Neural crest cell (in vitro differentiated cells): ENCODE results near the gene CACNA2D4. TPM values are rescaled to one million over a fixed set of nuclear protein-coding genes. Genes with fewer than 3 reads are reported as not detected.

Experiments used
- DNase-seq: peaks from one replicate; pipeline ENCODE4 v3.0.0; 2021; ENCODE audit warnings: low read depth, mixed read lengths, low spot score
- H3K27ac Mint-ChIP-seq: one replicate; pipeline ENCODE4 v1.8.0; 2021; ENCODE audit warnings: mild to moderate bottlenecking, mixed read lengths; ENCODE audit not compliant: unreplicated experiment
- H3K27me3 Mint-ChIP-seq: 2 replicates; pipeline ENCODE4 v1.8.0; 2021; ENCODE audit warnings: low read depth, mild to moderate bottlenecking, mixed read lengths
- H3K36me3 Mint-ChIP-seq: 2 replicates; pipeline ENCODE4 v1.8.0; 2021; ENCODE audit warnings: low read depth, mild to moderate bottlenecking, mixed read lengths
- H3K4me1 Mint-ChIP-seq: 2 replicates; pipeline ENCODE4 v1.8.0; 2021; ENCODE audit warnings: mixed read lengths
- H3K4me3 Mint-ChIP-seq: one replicate; pipeline ENCODE4 v1.8.0; 2021; ENCODE audit warnings: mild to moderate bottlenecking, mixed read lengths
- H3K9me3 Mint-ChIP-seq: 2 replicates; pipeline ENCODE4 v1.8.0; 2021; ENCODE audit warnings: mixed read lengths
- total RNA-seq: library from RNA; stranded (reverse); gene quantifications from 2 replicates; pipeline ENCODE4 v1.2.1, GENCODE V29; 2021
- TF ChIP-seq, protein P1 (sequence below): fragments of 200-600 bp; sonication (generic); conservative IDR thresholded peaks from 2 replicates; pipeline ENCODE4 v1.5.0; 2021; ENCODE audit warnings: antibody characterized with exemption, mild to moderate bottlenecking

Gene CACNA2D4
- total RNA-seq, 1 donor from 2014 or later: 0.72 TPM

DNA sequence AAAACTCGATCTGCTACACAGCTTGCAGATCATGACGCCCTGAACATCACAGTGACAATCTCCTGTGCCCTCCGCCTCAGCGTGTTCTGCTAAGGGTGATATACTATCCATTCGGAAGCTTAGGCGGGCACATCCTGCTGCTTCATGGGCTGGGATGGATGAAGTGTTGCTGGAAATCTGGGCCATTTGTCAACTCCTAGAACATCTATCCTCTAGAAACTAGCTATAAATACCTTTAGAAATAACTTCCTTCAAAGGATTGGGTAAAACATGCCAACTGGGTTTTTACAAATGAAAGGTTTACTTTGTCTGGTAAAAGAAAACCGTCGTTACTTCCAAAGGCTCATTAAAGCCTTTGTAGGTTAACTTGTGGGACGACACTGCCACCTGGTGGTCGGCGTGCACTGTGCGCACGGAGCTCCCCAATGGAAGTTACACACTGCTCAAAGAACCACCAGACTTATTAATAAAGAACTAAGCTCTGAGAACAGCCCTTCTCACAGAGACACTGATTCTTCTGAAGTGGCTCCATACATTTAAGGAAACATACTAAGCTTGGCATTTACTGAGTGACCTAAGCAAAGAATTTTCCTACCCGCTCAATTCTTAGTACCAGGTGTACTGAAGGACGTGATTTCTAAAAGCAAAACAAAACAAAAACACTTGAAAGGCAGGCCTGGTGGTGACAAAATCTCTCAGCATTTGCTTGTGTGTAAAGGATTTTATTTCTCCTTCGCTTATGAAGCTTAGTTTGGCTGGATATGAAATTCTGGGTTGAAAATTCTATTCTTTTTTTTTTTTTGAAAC, 21.6 kb upstream of the CACNA2D4 start:
- DNase-seq: peak; percentile 92
- TF ChIP-seq, protein P1, sequence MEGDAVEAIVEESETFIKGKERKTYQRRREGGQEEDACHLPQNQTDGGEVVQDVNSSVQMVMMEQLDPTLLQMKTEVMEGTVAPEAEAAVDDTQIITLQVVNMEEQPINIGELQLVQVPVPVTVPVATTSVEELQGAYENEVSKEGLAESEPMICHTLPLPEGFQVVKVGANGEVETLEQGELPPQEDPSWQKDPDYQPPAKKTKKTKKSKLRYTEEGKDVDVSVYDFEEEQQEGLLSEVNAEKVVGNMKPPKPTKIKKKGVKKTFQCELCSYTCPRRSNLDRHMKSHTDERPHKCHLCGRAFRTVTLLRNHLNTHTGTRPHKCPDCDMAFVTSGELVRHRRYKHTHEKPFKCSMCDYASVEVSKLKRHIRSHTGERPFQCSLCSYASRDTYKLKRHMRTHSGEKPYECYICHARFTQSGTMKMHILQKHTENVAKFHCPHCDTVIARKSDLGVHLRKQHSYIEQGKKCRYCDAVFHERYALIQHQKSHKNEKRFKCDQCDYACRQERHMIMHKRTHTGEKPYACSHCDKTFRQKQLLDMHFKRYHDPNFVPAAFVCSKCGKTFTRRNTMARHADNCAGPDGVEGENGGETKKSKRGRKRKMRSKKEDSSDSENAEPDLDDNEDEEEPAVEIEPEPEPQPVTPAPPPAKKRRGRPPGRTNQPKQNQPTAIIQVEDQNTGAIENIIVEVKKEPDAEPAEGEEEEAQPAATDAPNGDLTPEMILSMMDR: peak; percentile 100
- peaks cover 33% of the 10 kb centered on the region for H3K36me3 Mint-ChIP-seq
- no peak overlapping the region for H3K4me3 Mint-ChIP-seq
- H3K27me3 Mint-ChIP-seq: no peaks in the 10 kb centered on the region
- H3K27ac Mint-ChIP-seq: no peak overlapping the region
- H3K9me3 Mint-ChIP-seq: peaks cover 1% of the 10 kb centered on the region
- H3K4me1 Mint-ChIP-seq: peaks cover 5% of the 10 kb centered on the region

DNA sequence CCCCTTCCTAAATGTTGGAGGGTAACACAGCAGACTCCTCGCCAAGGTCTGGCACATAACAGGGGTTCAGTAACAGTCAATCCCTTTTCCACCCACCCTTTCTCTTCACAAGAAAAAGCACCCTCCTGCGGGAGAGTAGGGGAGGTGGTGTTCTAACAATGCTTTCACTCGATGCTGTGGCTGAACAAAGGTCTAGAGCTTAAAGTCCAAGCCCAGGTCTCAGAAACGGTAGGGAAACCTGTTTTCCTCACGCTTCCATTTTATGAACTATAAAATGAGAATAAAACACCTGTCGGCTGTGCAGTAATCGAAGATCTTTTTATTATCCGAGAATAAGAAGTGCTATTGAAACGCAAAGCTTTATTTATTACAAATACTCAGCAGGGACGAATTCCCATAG, 20.9 kb upstream of the CACNA2D4 start:
- DNase-seq: no peak

DNA sequence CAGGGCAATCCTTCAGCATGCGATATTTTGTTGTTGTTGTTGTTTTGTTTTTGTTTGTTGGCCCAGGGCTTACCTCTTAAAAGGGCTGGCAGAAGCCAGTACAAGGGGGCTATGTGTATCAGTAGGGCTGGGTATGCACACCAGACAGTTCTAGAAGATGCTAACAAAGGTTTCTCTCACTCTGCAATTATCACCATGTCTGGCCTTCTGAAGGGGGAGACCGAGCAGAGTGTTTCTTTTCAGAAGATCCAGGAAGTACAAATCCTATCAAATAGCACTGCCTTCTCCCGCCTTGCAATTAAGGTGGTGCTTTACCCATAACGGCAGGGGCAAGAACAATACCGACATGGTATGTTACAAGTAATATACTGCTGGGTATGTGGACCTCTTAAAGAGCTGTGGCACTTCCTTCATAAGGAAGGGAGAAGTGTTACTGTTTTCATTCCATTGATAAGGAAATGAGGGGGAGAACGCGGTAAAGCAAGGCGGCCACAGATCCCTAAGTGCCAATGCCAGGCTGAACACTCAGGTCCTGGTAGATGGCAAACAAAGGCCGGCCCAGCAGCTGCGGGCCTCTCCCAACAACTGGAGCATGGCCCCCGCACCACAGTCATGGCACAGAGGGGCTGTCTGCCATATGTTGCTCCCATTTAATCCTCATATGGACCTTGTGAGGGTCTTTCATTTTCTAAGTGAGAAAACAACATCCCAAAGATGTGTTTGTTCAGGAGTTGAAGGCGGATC, 19.2 kb upstream of the CACNA2D4 start:
- peak overlapping the region; percentile 83 for H3K27ac Mint-ChIP-seq
- peaks cover 15% of the 10 kb centered on the region for H3K4me1 Mint-ChIP-seq
- TF ChIP-seq, protein P1: no peak
- H3K27me3 Mint-ChIP-seq: no peaks in the 10 kb centered on the region
- no peak overlapping the region for H3K4me3 Mint-ChIP-seq
- H3K9me3 Mint-ChIP-seq: no peaks in the 10 kb centered on the region
- H3K36me3 Mint-ChIP-seq: peaks cover 11% of the 10 kb centered on the region
- no peak for DNase-seq

More for the DNA sequence above, 20.9 kb upstream of the CACNA2D4 start:
- H3K27me3 Mint-ChIP-seq: no peaks in the 10 kb centered on the region
- H3K27ac Mint-ChIP-seq: no peak overlapping the region
- peaks cover 5% of the 10 kb centered on the region for H3K4me1 Mint-ChIP-seq
- TF ChIP-seq, protein P1: no peak
- peaks cover 28% of the 10 kb centered on the region for H3K36me3 Mint-ChIP-seq
- H3K4me3 Mint-ChIP-seq: no peak overlapping the region
- no peaks in the 10 kb centered on the region for H3K9me3 Mint-ChIP-seq

DNA sequence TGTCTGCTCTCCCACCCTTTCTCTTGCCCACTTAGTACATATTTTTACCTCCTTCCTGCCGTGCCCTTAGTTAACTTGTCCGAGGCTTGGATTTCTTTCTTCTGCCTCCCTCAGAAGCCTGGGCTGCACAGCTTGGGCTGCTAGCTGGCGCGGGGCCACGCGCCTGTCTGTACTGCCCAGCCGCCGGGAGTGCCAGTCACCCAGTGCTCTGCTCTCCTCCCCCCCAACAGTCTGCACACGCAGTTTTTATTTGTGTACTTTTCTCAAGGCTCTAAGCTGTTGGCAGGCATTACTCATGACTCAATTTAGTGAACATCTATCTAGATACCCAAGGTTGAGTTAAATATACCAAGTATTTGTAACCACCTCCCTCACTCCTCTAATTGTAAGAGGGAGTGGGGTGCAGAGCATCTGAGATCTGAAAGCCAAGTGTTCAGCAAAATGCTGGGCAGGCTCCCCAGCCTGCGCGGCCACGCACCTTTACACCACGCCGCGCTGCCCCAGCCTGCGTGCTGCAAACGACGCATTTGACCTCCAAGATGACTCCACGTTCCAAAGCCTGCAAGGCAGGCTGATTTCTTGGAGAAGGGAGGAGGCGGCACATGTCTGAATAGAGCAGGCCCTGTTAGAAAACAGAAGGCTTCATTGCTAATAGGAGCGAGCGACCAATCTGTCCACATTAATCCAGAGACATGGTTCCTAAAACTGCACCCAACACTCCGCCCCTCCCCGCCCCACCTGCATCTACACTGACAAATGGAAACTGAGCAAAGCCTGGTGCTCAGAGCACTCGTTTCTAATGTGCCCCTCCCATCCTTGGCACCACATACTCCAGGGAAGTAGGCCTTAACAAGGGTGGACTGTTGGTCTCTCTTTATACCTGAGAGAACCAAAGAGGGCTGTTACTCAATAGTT, 18.2 kb upstream of the CACNA2D4 start:
- Mint-ChIP-seq H3K27me3 (no peaks in the 10 kb centered on the region), H3K36me3 (peaks cover 3% of the 10 kb centered on the region), H3K9me3 (no peaks in the 10 kb centered on the region), H3K27ac (peak overlapping the region; percentile 83), H3K4me3 (no peak overlapping the region), H3K4me1 (peaks cover 21% of the 10 kb centered on the region)
- DNase-seq: no peak
- TF ChIP-seq, protein P1: no peak
